Tibial nerve (tissue), 4 donors: Measurements from ENCODE around the gene CPS1. TPM values are rescaled to one million over a fixed set of nuclear protein-coding genes. Genes with fewer than 3 reads are reported as not detected.

Experiments
- DNase-seq, 2 donors: peaks; one replicate each; pipeline ENCODE4 v3.0.0-alpha.2; 2019; ENCODE audit warnings: low spot score in 2 of 2
- H3K27ac ChIP-seq, 4 donors: fragments of 200-600 bp; sonication (generic) in 3 of 4; one replicate each; pipeline ENCODE4 v1.5.1; 2017 to 2019; ENCODE audit warnings: mild to moderate bottlenecking in 1 of 4
- H3K27me3 ChIP-seq, 2 donors: fragments of 200-600 bp; sonication (generic) in 1 of 2; one replicate each; pipeline versions ENCODE4 v1.5.1 to v1.6.0; 2017 to 2019
- H3K36me3 ChIP-seq, 3 donors: fragments of 200-600 bp; sonication (generic); one replicate each; pipeline ENCODE4 v1.5.1; 2018 to 2019
- H3K4me1 ChIP-seq, 4 donors: fragments of 200-600 bp; sonication (generic) in 3 of 4; one replicate each; pipeline ENCODE4 v1.5.1; 2017 to 2019
- H3K4me3 ChIP-seq, 4 donors: fragments of 200-600 bp; sonication (generic) in 3 of 4; one replicate each; pipeline ENCODE4 v1.5.1; 2017 to 2019; ENCODE audit warnings: mild to moderate bottlenecking in 1 of 4, moderate library complexity in 1 of 4
- H3K9me3 ChIP-seq, 4 donors: fragments of 200-600 bp; sonication (generic) in 3 of 4; one replicate each; pipeline ENCODE4 v1.5.1; 2017 to 2019
- EP300 ChIP-seq, 2 donors: sonication (generic); formaldehyde crosslinking; IDR thresholded peaks; one replicate each; pipeline ENCODE4 v1.6.1; 2017; ENCODE audit warnings: antibody characterized with exemption in 2 of 2, mild to moderate bottlenecking in 1 of 2
- POLR2A ChIP-seq, 2 donors: fragments of 450-650 bp; IDR thresholded peaks; one replicate each; pipeline ENCODE4 v1.6.1; 2017; ENCODE audit warnings: antibody characterized with exemption in 2 of 2, mild to moderate bottlenecking in 2 of 2, moderate library complexity in 2 of 2
- WGBS, 2 donors: methylation state at CpG; one replicate each; pipeline ENCODE4 v1.1.5; 2018; 5-methylcytosine and 5-hydroxymethylcytosine counted together
- total RNA-seq, 4 donors: library from RNA; depleted of rRNA; stranded (reverse); fragments of >200 nt; gene quantifications; one replicate each; pipeline ENCODE4 v1.1.0, GENCODE V29; 2016
- TF ChIP-seq, protein P1 (sequence below), 5 experiments: fragments of 200-600 bp in 3 of 5; fragments of 450-650 bp in 2 of 5; sonication (generic) in 3 of 5; IDR thresholded peaks; one replicate each; pipeline ENCODE4 v1.5.1; 2016 to 2019; ENCODE audit warnings: antibody characterized with exemption in 5 of 5, mild to moderate bottlenecking in 3 of 5, moderate library complexity in 2 of 5

CPS1 gene
- total RNA-seq, 4 donors from 2014 or later: 5.9 to 15.1 (median 7.7) TPM

DNA sequence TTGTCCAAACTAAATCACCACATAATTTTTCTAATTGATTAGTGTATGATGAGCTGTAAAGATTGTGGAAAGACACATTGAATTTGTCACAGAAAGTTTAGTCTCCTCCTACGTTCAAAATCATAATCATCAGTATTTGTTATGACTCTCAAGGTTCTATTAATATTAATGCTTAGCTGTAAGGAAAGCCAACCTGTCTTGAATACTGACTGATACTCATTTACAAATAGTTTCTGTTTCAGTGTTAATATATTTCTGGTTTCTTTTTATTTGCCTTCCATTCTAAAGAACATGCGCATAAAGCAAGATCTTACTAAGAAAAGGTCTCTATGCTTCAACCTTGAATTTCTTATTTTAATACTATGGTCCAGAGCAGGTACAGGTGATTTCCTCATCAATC, 55.1 kb downstream of the CPS1 start:
- TF ChIP-seq POLR2A (IDR thresholded peaks at IDR 0.05) (no peak), EP300 (IDR thresholded peaks at IDR 0.05) (no peak)
- TF ChIP-seq, protein P1, sequence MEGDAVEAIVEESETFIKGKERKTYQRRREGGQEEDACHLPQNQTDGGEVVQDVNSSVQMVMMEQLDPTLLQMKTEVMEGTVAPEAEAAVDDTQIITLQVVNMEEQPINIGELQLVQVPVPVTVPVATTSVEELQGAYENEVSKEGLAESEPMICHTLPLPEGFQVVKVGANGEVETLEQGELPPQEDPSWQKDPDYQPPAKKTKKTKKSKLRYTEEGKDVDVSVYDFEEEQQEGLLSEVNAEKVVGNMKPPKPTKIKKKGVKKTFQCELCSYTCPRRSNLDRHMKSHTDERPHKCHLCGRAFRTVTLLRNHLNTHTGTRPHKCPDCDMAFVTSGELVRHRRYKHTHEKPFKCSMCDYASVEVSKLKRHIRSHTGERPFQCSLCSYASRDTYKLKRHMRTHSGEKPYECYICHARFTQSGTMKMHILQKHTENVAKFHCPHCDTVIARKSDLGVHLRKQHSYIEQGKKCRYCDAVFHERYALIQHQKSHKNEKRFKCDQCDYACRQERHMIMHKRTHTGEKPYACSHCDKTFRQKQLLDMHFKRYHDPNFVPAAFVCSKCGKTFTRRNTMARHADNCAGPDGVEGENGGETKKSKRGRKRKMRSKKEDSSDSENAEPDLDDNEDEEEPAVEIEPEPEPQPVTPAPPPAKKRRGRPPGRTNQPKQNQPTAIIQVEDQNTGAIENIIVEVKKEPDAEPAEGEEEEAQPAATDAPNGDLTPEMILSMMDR (IDR thresholded peaks at IDR 0.05): no peak
- no peaks in the 10 kb centered on the region for H3K4me1 ChIP-seq
- H3K27me3 ChIP-seq: no peaks in the 10 kb centered on the region
- no peak overlapping the region for H3K27ac ChIP-seq
- DNase-seq: no peak
- no peaks in the 10 kb centered on the region for H3K9me3 ChIP-seq
- WGBS, 2 donors: 85 to 88% methylated on average over 2 of the region's 2 CpGs
- no peaks in the 10 kb centered on the region for H3K36me3 ChIP-seq
- no peak overlapping the region for H3K4me3 ChIP-seq

DNA sequence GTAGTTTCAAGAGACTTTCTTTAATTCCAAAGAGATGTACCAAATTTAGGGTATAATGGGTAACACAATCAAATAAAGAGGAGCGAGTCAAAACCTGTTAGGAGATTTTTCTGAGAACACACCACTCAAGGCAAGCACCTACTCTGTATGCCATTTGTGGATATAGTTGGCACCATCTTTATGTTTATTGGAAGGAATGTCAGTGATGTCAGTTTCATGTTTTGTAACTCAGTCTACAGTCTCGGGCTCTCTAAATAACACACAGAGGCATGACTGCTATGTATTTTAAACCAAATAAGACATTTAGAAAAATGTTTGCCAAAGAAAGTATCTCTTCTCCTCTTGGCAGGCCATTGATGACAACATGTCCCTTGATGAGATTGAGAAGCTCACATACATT, 59.7 kb downstream of the CPS1 start:
- H3K4me3 ChIP-seq: no peak overlapping the region

DNA sequence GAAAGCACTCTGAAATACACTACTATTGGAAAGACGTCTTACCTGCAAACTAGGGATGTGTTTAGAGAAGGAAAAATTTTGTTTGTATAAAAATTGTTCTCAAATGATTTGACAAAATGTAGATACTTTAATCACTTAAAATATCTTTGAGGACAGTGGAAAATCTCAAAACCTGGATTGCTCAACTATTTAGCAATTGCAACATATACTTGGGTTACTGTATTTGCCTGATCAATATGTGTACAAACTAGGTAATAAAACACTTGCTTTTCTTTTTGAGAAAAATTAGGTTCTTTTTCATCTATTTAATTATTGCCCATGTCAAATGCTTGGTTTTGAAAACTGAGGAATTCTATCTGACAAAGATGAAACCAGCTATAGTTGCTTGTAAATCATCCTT, 60.9 kb downstream of the CPS1 start:
- H3K4me1 ChIP-seq: no peaks in the 10 kb centered on the region
- no peaks in the 10 kb centered on the region for H3K27me3 ChIP-seq
- DNase-seq: no peak
- no peak overlapping the region for H3K4me3 ChIP-seq
- H3K27ac ChIP-seq: no peak overlapping the region
- TF ChIP-seq POLR2A (IDR thresholded peaks at IDR 0.05): no peak
- no peak for TF ChIP-seq EP300 (IDR thresholded peaks at IDR 0.05)
- TF ChIP-seq, protein P1 (IDR thresholded peaks at IDR 0.05): no peak
- 87 to 95% methylated on average over 1 of the region's 1 CpG for WGBS, 2 donors
- H3K36me3 ChIP-seq: no peaks in the 10 kb centered on the region
- no peaks in the 10 kb centered on the region for H3K9me3 ChIP-seq

More for the DNA sequence above, 59.7 kb downstream of the CPS1 start:
- TF ChIP-seq EP300 (IDR thresholded peaks at IDR 0.05): no peak
- TF ChIP-seq POLR2A (IDR thresholded peaks at IDR 0.05): no peak
- TF ChIP-seq, protein P1 (IDR thresholded peaks at IDR 0.05): no peak
- no peak for DNase-seq
- Histone ChIP-seq H3K27ac (no peak overlapping the region), H3K36me3 (no peaks in the 10 kb centered on the region), H3K9me3 (no peaks in the 10 kb centered on the region), H3K27me3 (no peaks in the 10 kb centered on the region), H3K4me1 (no peaks in the 10 kb centered on the region)
- 65% methylated on average over 2 of the region's 2 CpGs for WGBS, 2 donors

DNA sequence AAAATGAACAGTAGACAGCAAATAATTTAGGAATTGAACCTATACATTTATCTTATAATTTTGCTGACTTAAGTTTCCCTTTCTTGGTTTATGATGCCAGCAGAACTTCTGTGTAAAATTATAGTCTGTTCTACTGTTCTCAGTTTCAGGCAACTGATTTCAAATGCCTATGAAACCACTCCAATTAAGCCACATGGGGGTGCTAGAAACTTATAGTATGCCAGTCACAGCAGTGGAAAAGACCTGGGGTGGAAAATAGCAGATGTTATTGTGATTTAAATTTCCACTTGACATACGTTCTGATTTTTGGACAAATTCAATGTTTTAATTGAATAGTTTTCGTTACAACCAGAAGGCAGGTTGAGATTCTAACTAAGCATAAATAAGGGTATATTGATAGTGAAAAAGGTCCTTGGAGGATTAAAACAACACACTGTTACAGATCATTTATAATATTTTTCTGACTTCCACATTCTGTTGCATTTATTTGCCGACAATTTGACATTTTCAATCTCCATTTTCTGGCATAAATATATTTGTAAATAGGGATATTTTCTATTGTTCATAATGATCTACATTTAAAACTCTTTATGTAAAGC, 61.4 kb downstream of the CPS1 start:
- Histone ChIP-seq H3K4me3 (no peak overlapping the region), H3K36me3 (no peaks in the 10 kb centered on the region), H3K4me1 (no peaks in the 10 kb centered on the region), H3K27ac (no peak overlapping the region), H3K27me3 (no peaks in the 10 kb centered on the region), H3K9me3 (no peaks in the 10 kb centered on the region)
- peak in 1 of 2 donors; percentile 24 for DNase-seq
- TF ChIP-seq POLR2A (IDR thresholded peaks at IDR 0.05): no peak
- TF ChIP-seq, protein P1 (IDR thresholded peaks at IDR 0.05): peak in 4 of 5 experiments; percentile 12 to 43 (median 38)
- no peak for TF ChIP-seq EP300 (IDR thresholded peaks at IDR 0.05)
- 8 to 16% methylated on average over 3 of the region's 3 CpGs for WGBS, 2 donors

DNA sequence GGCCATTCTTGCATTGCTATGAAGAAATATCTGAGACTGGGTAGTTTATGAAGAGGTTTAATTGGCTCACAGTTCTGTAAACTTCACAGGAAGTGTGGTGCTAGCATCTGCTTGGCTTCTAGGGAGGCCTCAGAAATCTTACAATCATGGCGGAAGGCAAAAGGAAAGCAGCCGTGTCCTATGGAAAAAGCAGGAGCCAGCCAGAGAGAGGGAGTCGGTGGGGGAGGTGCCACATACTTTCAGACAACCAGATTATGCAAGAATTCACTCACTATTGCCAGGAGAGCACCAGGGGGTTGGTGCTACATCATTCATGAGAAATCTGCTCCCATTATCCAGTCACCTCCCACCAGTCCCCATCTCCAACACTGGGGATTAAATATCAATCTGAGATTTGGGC, 64.1 kb downstream of the CPS1 start:
- H3K27ac ChIP-seq: no peak overlapping the region
- no peak for DNase-seq
- H3K9me3 ChIP-seq: no peaks in the 10 kb centered on the region
- no peak for TF ChIP-seq POLR2A (IDR thresholded peaks at IDR 0.05)
- TF ChIP-seq EP300 (IDR thresholded peaks at IDR 0.05): no peak
- TF ChIP-seq, protein P1 (IDR thresholded peaks at IDR 0.05): no peak
- no peaks in the 10 kb centered on the region for H3K27me3 ChIP-seq
- no peaks in the 10 kb centered on the region for H3K4me1 ChIP-seq
- 78 to 80% methylated on average over 3 of the region's 3 CpGs for WGBS, 2 donors
- H3K4me3 ChIP-seq: no peak overlapping the region
- no peaks in the 10 kb centered on the region for H3K36me3 ChIP-seq
